PFSK-1 (cell line): ENCODE measurements around the gene SLC15A5.

Source experiments
- FOXP2 ChIP-seq: optimal IDR thresholded peaks from 2 replicates; pipeline ENCODE3; 2011; ENCODE audit warnings: borderline replicate concordance, control low read depth, inconsistent platforms; ENCODE audit not compliant: insufficient read depth; ENCODE audit errors: extremely low read length, extremely low read depth
- POLR2AphosphoS5 ChIP-seq: IDR thresholded peaks from 2 replicates; pipeline ENCODE4 v1.6.1; 2012; ENCODE audit warnings: low read depth, mild to moderate bottlenecking, control low read depth, low read length, moderate library complexity
- REST ChIP-seq, 2 experiments: IDR thresholded peaks; 2 replicates each; pipeline versions ENCODE4 v1.6.1 to v1.8.0; 2011 to 2012; ENCODE audit warnings: low read depth in 2 of 2, low read length in 2 of 2, control low read depth in 1 of 2, inconsistent platforms in 1 of 2, mild to moderate bottlenecking in 1 of 2, moderate library complexity in 1 of 2; ENCODE audit not compliant: insufficient read depth in 1 of 2
- SIN3A ChIP-seq: IDR thresholded peaks from 2 replicates; pipeline ENCODE4 v1.6.1; 2012; ENCODE audit warnings: mild to moderate bottlenecking, low read length, moderate library complexity, borderline replicate concordance; ENCODE audit not compliant: insufficient read depth
- TAF1 ChIP-seq: IDR thresholded peaks from 2 replicates; pipeline ENCODE4 v1.6.1; 2012; ENCODE audit warnings: low read length, control low read depth, borderline replicate concordance; ENCODE audit not compliant: insufficient read depth

Gene SLC15A5

GRCh38 chr12:16243487-16244412, 33.7 kb downstream of the SLC15A5 start:
- no peak for TF ChIP-seq REST (IDR thresholded peaks at IDR 0.05; ENCODE audit: insufficient read depth in 1 of 2, low read depth in 2 of 2, low read length in 2 of 2)
- TF ChIP-seq FOXP2 = no peak
- no peak for TF ChIP-seq SIN3A
- TF ChIP-seq TAF1 = no peak
- TF ChIP-seq POLR2AphosphoS5 = no peak

- TF ChIP-seq REST (IDR thresholded peaks at IDR 0.05; ENCODE audit: insufficient read depth in 1 of 2, low read depth in 2 of 2, low read length in 2 of 2) (no peak), POLR2AphosphoS5 (no peak), FOXP2 (no peak), SIN3A (no peak), TAF1 (no peak)
Observed at GRCh38 chr12:16241346-16241745, 36.1 kb downstream of the SLC15A5 start.

DNA sequence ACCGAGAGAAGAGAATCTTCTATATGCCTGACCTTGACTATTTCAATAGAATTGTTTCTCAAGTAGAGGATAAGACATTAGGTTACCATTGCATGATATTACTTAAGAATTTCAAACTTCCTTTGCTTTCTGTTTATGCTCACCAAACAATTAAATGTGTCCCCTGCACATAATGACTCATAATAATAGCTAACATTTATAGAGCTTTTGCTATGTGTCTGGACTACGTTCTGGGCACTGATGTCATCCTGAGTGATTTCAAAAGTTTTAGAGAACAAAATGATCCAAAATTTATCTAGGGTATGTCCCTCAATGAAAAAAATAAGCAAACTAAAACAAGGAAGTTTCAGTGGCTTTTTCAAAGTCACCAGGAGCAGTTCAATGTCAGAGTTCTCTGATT, 38.8 kb downstream of the SLC15A5 start:
- TF ChIP-seq TAF1 = no peak

DNA sequence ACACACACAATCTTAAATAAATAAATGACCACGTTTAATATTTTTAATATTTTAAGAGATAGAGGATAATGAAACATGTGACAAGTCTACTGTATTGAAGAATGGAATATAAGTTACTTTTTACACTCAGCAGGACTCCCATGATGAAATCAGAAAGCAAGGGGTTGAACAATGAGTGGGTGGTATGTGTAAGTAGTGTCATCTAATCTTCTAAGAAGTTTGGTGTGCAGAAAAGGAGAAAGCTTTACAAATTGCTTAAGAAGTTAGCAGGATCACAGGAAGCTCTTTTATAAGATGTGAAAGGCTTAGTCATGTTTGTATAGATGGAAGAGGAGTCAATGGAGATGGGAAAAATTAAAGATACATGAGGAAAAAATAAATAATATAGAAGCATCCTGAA, 47.8 kb downstream of the SLC15A5 start:
- TF ChIP-seq FOXP2 = no peak

- TF ChIP-seq FOXP2 (no peak), REST (IDR thresholded peaks at IDR 0.05; ENCODE audit: insufficient read depth in 1 of 2, low read depth in 2 of 2, low read length in 2 of 2) (no peak), TAF1 (no peak), SIN3A (no peak), POLR2AphosphoS5 (no peak)
Observed at GRCh38 chr12:16228067-16228466, 49.4 kb downstream of the SLC15A5 start.

DNA sequence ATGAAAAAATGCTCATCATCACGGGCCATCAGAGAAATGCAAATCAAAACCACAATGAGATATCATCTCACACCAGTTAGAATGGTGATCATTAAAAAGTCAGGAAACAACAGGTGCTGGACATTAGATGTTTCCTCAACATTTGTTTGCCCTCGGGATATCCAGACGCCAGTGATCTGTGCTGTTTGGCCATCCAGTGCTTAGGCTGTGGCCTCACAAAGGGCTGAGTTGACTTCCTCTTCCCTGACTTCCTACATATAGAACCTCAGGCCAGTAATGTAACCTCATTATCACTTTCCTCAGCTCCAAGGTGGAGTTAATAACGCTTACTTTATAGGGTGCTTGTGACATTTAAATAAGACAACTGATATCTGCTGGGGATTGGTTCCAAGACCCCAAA, 51.8 kb downstream of the SLC15A5 start:
- no peak for TF ChIP-seq SIN3A
- TF ChIP-seq FOXP2 = no peak
- no peak for TF ChIP-seq POLR2AphosphoS5
- TF ChIP-seq REST (IDR thresholded peaks at IDR 0.05; ENCODE audit: insufficient read depth in 1 of 2, low read depth in 2 of 2, low read length in 2 of 2) = no peak
- no peak for TF ChIP-seq TAF1
